Stimulated activated CD8-positive, alpha-beta memory T cell treated with anti-CD3 and anti-CD28 coated beads, Interleukin-7, amount 100 ng/mL, for 1 hour (primary cell): ENCODE data around the gene AKAP8.
"Not testable (repeated sequence)": the region's sequence is repeated elsewhere in the genome, so short reads cannot be mapped to it uniquely, and the experiment has no call there.

ENCODE experiments used
- DNase-seq, 2 donors: peaks; one replicate each; pipeline ENCODE4 v3.0.0-alpha.2; 2020; ENCODE audit warnings: low read depth in 2 of 2

Gene AKAP8

DNA sequence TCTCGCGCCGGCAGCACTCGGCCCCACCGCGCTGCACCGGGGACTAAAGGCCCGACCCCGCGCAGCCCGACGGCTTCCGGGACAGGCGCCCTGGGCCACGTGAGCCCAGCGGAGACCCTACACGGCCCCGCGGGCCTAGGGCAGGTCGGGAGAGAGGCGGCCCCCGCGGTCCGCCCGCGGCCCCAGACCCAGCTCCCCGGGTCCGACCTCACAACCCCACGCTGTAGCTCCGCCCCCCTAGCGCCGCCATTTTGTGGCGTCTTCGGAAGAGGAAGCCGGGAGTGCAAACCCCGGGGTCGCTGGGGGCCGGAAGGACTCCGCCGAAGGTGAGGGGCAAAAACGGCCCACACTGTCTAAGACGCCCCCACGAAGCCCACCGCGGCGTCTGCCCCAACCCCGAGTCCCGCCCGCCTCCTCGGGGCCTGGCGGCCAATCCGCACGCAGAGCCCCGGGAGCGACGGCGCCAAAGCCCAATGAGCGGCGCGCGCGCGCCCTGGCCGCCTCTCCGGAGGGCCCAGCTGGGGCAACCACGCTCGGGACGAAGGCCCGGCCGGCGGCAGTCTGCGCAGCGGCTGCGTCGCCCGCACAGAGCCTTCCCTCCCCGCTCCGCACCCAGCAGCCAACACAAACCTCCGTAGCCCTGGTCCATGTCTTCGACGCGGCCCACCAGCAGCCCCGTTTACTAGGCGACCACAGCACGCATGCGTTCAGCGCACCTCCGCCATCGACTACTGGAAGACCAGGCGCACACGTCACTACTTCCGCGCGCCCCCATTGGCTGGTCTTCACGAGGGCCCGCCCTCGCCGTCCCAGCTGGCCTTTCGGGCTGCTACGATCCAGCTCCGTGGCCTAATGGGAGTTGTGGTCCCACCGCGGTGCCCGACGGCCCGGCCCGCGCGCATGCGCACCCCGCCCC is at the start of gene AKAP8:
Gene AKAP8 (minus strand): TSS at position 705 of the 916 bp plus-strand sequence. CDS start 56 bp downstream, at position 649.
- DNase-seq: peak; percentile 96

DNA sequence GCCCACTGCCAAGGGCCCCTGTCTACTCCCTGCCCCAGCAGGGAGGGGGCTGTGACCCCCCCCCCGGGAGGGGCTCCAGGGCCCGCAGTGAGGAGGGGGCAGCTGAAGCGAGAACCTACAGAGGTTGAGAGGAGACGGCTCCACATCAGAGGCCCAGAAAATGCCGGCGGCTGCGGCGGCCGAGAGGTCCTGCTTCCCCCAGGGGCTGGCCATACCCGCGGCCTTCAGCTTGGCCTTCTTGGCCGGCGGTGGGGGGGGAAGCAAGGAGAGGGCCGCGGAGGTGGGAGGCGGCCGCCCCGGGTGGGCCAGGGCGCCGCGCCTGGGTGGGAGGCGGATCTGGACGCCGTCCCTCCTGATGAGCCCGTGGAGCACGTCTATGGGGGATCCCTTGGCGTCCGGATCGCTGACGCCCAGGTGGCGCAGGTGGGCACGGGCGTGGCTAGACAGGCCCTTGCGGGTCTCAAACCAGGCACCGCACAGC is 48.4 kb upstream of the AKAP8 start:
- DNase-seq: no peak

DNA sequence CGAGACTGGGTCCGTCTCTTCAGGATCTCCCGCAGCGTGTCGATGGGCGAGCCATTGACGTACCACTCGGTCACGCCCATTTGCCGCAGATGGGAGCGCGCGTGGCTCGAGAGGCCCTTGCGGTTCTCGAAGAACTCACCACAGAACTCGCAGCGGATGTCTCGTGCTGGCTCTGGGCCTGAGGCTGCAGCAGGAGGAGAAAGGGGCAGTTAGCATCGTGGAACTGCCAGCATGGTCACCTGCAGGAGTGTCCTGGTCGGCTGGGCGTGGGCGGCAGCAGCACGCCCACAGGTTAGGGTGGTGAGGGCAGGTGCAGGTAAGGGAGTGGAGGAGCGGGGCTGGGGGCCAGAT is 47.7 kb upstream of the AKAP8 start:
- no peak for DNase-seq

DNA sequence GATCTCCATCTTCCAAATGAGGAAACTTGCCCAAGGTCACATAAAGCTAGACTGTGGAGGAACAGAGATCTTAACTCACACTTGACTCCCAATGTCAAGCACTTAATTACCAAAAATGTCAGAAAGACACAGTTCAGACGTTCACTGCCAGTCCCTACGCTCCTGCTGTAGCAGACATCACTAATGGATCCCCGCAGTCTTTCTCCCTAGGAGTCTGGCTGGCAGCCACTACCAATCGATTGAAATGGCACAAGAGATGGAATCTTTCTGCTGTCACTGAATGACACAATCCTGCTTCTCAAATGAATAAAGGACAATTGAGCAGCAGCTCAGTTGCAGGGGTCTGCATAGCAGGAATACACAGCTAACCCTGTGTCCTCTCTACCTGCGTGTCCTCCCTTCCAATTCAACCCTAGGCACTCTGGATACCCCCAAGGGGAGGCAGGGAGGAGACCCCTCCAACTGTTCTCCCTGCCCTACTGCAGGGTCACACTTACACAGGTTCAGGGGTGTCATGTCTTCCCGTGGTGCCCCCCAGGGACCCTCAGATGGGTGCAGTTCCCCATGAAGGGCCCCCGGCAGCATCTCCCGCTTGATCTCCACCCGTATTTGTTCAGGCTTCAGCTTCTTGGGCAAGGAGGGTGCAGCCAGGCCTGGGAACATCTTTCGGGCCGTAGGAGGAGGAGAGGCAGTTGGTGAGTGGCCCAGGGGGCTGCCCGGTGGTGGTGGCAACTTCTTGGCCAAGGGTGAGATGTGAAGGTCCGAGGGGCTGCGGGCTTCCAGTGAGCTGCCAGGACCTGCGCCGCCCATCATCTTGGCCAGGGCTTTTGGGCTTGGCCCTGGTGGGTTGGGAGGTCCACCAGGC is 47.1 kb upstream of the AKAP8 start:
- no peak for DNase-seq

DNA sequence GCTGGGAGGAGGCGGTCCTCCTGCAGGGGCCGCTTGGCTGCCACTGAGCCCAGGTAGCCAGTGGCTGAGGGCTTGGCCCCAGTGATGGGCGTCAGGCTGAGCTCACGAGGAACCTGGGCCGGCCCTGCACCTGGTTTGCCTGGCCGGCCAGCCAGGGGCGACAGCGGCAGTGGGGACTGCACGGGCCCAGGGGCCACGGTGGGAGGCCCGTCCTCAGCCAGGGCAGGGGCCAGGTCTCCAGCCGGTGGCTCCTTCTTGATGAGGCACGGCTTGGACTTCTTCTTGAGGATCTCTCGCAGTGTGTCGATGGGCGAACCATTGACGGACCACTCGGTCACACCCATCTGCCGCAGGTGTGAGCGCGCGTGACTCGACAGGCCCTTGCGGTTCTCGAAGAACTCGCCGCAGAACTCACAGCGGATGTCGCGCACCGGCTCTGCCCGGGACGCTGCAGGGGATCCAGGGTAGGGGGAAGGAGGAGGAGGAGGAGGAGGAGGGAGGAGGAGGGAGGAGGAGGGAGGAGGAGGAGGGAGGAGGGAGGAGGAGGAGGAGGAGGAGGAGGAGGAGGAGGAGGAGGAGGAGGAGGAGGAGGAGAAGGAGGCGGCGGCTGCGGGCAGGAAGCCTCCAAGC is 45.8 kb upstream of the AKAP8 start:
- no peak for DNase-seq

DNA sequence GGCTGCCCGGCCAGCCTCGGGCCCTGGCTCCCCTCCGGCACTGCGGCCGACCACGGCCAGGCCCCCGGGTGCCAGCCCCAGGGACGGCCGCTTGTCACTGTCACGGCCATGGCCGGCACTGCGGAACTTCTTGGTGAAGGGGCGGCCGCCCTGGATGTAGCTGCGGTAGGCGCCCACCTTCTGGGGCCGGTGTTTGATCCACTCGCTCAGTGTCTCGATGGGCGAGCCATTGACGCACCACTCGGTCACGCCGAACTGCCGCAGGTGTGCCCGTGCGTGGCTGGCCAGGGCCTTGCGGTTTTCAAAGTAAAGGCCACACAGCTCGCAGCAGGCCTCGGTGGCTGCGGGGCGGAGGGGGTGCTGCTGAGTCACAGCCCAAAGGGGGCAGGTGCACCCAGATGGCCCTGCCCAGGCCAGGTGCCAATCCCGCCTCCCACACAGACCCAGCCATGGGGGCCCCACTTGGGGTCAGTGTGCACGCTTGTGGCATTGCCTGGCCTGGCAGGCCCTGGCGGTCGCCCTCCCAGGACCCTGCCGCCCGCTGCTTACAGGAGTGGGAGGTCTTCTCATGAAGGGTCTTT is 45.2 kb upstream of the AKAP8 start:
- no peak for DNase-seq

DNA sequence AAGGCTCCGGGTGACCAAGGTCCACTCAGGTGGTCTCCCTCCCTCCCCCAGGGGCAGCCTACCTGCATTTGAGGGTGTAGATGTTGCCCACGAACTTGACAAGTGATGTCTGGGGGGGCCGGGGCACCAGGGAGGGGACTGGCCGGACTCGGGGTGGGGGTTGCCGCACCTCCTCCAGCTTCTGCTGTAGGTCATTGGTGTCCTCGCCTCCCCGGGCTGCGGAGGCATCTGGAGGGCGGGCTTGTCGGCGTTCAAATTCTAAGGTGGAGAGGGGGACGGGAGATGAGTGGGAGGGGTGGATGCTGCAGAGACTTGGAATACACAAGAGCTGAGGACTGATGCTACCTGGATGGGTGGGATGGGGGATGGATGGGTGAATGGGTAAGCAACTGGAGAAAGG is 44.5 kb upstream of the AKAP8 start:
- DNase-seq: no peak

DNA sequence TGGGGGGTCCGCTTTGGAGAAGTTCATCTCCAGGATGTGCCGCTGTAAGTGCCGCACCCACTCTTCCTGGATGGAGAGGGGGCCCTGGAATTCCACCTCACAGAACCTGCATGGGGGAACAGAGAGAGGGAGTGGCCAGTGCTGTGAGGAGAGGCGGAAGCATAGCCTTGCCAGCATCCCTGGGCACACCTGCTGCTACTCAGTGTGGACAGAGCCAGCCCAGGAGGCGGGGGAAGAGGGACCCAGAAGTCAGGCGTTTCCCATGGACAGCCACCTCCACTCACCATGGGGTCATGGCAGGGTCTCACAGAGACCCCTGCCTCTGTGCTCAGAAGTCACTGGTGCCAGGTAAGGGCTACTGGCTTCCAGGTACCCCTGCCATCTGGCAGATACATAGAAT is 43.5 kb upstream of the AKAP8 start:
- no peak for DNase-seq

DNA sequence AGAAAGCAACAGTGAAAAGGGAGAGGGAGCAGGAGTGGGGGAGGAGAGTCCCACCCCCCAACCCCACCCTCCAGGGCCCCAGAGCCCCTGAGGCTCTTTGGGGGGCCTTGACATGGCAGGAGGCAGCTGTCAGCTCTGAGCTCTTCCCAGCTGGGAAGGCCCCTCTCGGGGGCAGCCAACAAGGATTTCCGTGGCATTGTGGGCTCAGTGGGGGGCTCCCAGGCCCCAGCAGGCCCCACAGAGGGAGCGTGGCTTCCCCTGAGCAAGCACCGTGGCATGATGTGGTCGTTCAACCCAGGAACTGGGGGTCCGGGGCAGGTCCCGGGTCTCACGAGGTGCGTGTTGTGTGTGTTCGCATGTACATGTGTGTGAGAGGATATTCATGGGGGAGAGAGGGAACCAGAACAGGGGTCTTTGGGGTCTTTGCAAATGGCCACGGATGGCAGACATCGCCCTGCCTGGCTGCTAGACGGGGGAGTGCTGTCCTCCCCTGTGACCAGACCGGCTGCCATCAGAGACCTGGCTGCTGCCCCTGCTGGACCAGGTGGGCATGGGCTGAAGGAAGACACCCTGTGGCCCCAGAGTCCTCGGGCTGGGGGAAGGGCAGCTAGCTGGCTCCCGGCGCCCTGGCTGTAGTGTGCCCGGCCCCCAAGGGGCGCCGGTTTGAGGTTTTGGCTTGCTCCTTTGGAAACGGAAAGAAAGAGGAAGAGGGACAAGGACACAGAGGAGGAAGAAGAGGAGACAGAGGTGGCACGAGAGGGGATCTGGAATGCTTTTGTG is 42.9 kb upstream of the AKAP8 start:
- no peak for DNase-seq

DNA sequence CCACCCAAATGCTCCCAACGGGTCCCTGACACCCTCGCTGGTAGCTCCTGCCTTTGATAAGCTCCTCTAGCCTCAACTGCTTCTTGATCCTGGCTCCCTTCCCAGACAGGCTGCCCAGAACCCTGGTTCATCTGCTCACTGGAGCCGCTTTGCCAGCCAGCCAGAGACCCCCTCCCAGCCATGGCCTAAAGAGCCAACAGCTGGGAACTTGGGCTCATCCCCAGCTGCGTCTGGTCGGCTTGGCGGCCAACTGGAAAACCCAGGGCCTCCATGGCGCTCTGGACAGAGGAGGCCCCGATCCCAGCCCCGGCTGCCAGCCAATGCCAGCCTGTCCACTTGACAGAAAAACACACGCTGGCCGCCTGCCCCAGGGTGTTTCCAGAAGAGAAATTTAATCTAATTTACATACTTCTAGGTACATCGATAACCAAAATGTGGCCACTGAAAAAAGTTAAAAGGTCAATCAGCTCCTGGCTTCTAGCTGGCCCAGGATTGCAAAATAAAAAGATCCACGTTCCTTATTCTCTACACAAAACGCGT is 42.2 kb upstream of the AKAP8 start:
- no peak for DNase-seq

DNA sequence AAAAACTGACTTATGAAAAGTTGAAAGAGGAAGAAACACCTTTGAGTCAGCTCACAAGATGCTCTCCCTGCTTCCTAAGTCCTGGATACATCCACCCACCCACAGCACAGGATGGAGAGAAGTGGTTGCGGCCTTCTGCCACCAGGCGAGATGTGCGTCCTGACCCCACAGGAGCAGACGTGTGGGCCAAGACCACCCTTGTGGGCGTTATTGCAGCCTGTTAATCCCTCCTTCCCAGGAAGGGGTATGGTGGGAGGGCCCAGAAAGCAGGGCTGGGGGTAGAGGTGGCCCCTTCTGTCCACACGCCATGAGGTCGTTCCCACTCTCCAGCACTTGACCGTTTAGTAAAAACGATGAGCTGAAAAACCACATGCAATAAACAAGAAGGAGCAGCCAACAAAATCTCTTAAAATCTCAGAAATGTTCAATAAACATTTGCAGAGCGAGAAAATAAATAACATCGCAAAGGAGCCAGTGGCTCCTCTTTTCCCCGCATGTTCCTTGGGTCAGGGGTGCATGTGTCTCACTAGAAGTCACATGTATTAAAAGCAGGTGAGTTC is 41.6 kb upstream of the AKAP8 start:
- no peak for DNase-seq

DNA sequence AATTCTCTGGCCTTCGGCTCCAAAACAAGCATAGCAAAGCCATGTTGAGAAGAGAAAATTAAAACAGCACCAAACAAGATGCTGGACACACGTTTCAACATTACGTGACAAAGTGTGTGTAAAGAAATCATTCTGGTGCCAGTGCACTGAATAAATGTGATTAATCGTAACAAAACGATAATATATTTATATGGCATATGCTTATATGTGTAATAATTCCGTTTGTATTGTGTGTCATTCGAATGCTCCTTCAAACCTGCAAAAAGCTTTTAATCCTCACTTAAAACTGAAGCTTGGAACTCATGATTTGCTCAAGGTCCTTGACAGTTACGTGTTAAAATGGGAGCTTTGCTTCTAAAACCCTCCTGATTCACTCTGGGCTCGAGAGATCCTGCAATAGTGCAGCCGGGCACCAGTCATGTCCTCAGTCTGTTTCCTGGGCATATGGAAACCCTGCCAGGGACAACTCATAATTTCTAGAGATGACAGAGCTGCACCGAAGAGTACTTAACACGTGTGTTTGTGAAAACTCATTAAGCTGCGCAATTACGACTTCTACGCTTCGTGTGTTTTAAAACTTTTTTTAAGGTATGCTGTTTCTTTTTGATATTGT is 39.9 kb upstream of the AKAP8 start:
- no peak for DNase-seq

DNA sequence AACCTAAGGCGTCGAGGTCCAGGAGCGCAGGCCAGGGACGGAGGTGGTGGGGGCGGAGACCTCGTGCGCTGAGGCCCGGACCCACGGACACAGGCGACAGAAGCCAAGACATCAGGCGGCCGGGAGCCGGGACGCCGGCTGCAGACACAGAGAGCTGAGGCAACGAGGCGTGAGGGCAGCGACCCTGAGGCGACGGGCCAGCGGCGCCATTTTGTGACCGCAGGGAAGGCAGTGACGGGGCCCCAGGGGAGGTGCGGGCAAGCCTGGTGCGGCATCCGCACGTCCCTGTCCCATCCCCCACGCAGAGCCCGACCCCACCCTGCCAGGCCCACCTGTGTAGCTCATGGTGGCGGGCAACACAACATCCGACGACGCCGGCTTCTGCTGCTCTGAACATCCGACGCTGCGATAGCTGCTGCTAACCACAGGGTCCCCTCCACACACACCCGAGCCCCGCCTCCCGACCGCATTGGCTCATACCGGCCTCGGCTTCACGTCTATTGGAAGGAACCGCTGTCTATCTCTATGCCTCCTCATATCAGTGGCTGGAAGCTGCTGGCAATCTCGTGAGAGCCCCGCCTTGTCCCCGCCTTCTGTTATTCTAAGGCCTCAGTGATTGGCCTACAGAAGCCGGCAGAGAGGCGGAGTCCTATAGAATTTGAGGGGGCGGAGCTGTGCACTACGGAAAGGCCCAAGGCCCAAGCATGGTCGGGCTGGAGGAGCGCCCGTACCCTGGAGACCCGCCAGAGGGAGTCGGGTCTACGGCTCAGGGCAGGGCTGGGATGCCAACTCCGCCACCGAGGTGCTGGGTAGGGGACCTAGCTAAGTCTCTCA is 39.2 kb upstream of the AKAP8 start, which contains the start of gene AKAP8L:
Gene AKAP8L (minus strand): TSS at position 410 of the 834 bp plus-strand sequence. CDS start 65 bp downstream, at position 345.
- DNase-seq: peak; percentile 93 to 95

DNA sequence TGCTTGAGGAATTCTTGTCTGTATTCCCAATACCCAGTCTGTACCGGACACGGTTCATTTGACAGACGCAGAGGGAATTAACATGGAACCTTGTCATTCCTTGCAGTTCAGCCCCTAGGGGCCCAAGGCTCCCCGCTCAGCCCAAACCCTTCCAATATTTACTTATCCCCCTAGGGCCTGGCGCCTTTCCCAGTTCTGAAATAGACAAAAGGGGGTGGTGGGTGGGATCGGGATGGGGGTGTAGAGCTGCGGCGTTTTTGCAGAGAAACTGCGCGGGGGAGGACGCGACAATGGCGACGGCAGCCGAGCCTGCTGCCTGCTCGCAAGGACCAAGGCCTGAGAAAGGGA is 38.6 kb upstream of the AKAP8 start:
- DNase-seq: no peak

DNA sequence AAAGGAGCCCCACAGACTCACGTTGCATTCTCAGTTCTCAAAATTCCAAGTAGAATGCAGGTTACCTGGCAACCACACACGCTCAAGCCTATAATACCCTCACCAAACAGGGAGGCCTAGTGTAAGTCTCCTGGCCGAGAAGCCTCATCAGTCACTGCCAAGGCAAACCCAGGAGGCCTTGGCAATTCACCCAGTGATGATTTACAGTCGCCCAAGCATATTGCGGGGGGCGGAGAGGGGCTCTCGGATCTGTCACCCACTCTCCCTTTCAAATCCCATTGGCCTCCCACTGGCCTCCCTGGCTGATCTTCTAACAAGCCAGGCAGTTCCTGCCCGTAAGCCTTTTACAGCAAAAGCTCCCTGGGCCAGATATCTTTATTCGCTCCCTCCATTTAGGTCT is 38.1 kb upstream of the AKAP8 start:
- DNase-seq: no peak

DNA sequence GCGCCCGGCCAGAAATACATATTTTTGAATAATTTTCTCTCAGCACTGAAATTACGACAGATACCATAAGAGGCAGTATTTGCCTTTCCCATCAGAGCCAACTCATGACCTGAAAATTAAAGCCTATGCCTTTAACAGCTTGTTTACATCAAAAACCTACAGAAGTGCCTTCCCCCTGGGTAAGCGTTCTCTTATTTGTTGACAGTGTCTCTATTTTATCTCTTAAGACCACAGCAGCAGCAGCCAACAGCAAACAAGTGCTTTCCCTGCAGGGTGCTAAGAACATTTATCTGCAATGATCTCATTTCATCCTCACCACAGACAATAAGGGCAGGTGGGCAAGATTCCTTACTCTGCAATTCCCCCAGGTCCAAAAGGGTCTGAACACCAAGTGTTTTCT is 33.2 kb upstream of the AKAP8 start:
- no peak for DNase-seq

DNA sequence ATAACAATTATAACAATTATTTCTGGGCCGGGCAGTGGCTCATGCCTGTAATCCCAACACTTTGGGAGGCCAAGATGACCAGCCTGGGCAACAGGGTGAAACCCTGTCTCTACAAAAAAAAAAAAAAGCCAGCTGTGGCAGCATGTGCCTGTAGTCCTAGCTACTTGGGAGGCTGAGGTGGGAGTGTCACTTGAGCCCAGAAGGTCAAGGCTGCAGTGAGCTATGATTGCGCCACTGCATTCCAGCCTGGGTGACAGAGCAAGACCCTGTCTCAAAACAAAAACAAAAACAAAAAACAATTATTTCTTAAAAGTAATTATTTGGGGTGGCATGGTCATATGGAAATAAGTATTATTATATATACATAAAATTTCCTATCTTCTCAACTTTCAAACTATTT is 31.8 kb upstream of the AKAP8 start:
- not testable (repeated sequence) for DNase-seq

DNA sequence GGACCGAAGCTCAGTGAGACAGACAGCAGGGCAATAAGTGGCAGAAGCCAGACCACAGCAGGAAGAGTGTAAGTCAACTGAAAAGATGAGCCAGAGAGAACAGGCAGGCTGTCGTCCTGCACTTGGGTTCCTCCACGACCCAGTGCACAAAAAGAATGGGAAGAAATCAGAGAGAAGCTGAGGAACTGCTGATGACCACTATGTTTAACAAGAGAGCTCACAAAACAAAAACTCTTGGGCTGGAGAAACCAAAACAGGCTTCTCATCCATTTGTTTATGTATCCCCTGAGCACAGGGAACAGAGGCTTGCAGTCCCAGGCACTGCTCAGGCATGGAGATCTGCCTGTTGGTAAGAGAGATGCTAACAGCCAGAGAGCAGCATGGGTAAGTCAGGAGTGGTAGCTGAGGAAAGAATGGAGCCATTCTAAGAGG is 25.2 kb upstream of the AKAP8 start:
- DNase-seq: no peak
